ENCODE results near the gene FUNDC2. TPM values are rescaled to one million over a fixed set of nuclear protein-coding genes. Genes with fewer than 3 reads are reported as not detected.

FUNDC2 gene
- polyA plus RNA-seq, 1 donor (not counting 4 experiments of a cell fraction or from before 2014, with no cell fraction given): 98.1 TPM

DNA sequence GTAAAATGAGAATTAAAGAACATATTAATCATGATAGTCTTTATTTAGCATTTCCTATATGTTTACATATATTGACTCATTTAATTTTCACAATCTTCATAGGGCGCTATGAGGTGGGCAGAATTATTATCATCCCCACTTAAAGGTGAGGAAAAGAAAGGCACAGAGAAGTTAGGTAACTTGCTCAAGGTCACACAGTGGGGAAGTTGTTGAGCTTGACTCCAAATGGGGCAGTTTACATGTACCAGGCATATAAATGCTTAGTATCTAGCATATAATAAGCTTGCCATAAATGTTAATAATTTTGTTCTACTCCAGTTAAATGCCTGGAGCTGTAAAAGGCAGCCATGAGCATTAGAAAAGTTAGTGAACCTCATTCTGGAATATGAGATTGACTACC, 42.8 kb downstream of the FUNDC2 start:
- H3K27ac ChIP-seq (ENCODE audit: control insufficient read depth, insufficient read depth, low read length): peak overlapping the region; percentile 76
- H3K27me3 ChIP-seq (ENCODE audit: control insufficient read depth, extremely low read depth, insufficient read depth, low read length): no peaks in the 10 kb centered on the region
- peaks cover 7% of the 10 kb centered on the region for H3K4me1 ChIP-seq (ENCODE audit: control insufficient read depth, extremely low read depth, insufficient read depth, low read length)
- H3K36me3 ChIP-seq (ENCODE audit: control insufficient read depth in 2 of 2, extremely low read depth in 1 of 2, insufficient read depth in 2 of 2, low read length in 2 of 2): peaks cover 0 to 4% of the 10 kb centered on the region in 2 experiments
- TF ChIP-seq EZH2 (IDR thresholded peaks at IDR 0.05; ENCODE audit: low read length): no peak
- TF ChIP-seq, protein P1, sequence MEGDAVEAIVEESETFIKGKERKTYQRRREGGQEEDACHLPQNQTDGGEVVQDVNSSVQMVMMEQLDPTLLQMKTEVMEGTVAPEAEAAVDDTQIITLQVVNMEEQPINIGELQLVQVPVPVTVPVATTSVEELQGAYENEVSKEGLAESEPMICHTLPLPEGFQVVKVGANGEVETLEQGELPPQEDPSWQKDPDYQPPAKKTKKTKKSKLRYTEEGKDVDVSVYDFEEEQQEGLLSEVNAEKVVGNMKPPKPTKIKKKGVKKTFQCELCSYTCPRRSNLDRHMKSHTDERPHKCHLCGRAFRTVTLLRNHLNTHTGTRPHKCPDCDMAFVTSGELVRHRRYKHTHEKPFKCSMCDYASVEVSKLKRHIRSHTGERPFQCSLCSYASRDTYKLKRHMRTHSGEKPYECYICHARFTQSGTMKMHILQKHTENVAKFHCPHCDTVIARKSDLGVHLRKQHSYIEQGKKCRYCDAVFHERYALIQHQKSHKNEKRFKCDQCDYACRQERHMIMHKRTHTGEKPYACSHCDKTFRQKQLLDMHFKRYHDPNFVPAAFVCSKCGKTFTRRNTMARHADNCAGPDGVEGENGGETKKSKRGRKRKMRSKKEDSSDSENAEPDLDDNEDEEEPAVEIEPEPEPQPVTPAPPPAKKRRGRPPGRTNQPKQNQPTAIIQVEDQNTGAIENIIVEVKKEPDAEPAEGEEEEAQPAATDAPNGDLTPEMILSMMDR (optimal IDR thresholded peaks at IDR 0.05 in 1 of 3, IDR thresholded peaks at IDR 0.05 in 1 of 3, conservative IDR thresholded peaks at IDR 0.05 in 1 of 3; ENCODE audit: extremely low read depth in 1 of 3, insufficient read depth in 2 of 3, low read length in 3 of 3): no peak
- peak overlapping the region in 2 of 3 experiments; percentile 71 to 78 for H3K4me3 ChIP-seq (ENCODE audit: control insufficient read depth in 2 of 3, extremely low read depth in 1 of 3, insufficient read depth in 2 of 3, low read depth in 1 of 3, low read length in 3 of 3)
- no peaks in the 10 kb centered on the region for H3K9me1 ChIP-seq (ENCODE audit: control insufficient read depth, extremely low read depth, insufficient read depth, low read length)
- peaks cover 28% of the 10 kb centered on the region for H3K79me2 ChIP-seq (ENCODE audit: control insufficient read depth, insufficient read depth, low read length)
- no peak for FAIRE-seq
- dilution Hi-C loops (cut with MboI; ENCODE audit: extremely low pct_ligation_motif_present, low sequenced_read_pairs): no loop called here
- no peak overlapping the region for H2AFZ ChIP-seq (ENCODE audit: control insufficient read depth, low read length)
- peak overlapping the region; percentile 77 for H3K9ac ChIP-seq (ENCODE audit: control insufficient read depth, extremely low read depth, insufficient read depth, low read length)
- DNase-seq (ENCODE audit: low read depth, low spot score): no peak
- no peaks in the 10 kb centered on the region for H3K9me3 ChIP-seq (ENCODE audit: control insufficient read depth, low read depth, low read length)
- peak overlapping the region; percentile 78 for H3K4me2 ChIP-seq (ENCODE audit: control insufficient read depth, extremely low read depth, insufficient read depth, low read depth, low read length)
- H4K20me1 ChIP-seq (ENCODE audit: control insufficient read depth, extremely low read depth, insufficient read depth, low read length): peaks cover 2% of the 10 kb centered on the region

DNA sequence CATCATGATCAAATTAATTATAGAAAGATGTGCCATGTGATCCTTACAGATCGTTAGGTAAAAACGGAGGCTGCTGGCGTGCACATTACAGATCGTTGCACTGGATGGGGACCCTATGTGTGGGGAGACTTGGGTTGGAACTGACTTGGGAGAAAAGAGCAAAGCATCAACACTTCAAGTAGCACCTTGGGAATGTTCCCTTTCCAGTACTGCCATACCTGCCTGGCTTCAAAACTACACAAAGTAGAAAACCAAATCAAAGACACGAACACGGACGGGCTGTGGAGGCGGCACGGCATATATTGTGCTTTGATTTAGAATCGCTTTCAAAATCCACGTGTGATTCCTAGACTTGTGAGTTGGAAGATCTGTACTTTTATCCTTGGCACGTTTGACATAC, 43.4 kb downstream of the FUNDC2 start:
- Histone ChIP-seq H3K9me1 (ENCODE audit: control insufficient read depth, extremely low read depth, insufficient read depth, low read length) (no peaks in the 10 kb centered on the region), H3K4me1 (ENCODE audit: control insufficient read depth, extremely low read depth, insufficient read depth, low read length) (peaks cover 5% of the 10 kb centered on the region), H3K9ac (ENCODE audit: control insufficient read depth, extremely low read depth, insufficient read depth, low read length) (peak overlapping the region; percentile 77), H3K27ac (ENCODE audit: control insufficient read depth, insufficient read depth, low read length) (peak overlapping the region; percentile 76), H4K20me1 (ENCODE audit: control insufficient read depth, extremely low read depth, insufficient read depth, low read length) (no peaks in the 10 kb centered on the region), H2AFZ (ENCODE audit: control insufficient read depth, low read length) (peak overlapping the region; percentile 64), H3K36me3 (ENCODE audit: control insufficient read depth in 2 of 2, extremely low read depth in 1 of 2, insufficient read depth in 2 of 2, low read length in 2 of 2) (peaks cover 0 to 4% of the 10 kb centered on the region in 2 experiments), H3K9me3 (ENCODE audit: control insufficient read depth, low read depth, low read length) (no peaks in the 10 kb centered on the region), H3K79me2 (ENCODE audit: control insufficient read depth, insufficient read depth, low read length) (peaks cover 28% of the 10 kb centered on the region), H3K4me2 (ENCODE audit: control insufficient read depth, extremely low read depth, insufficient read depth, low read depth, low read length) (peak overlapping the region; percentile 78), H3K4me3 (ENCODE audit: control insufficient read depth in 2 of 3, extremely low read depth in 1 of 3, insufficient read depth in 2 of 3, low read depth in 1 of 3, low read length in 3 of 3) (peak overlapping the region; percentile 50 to 78 (median 71)), H3K27me3 (ENCODE audit: control insufficient read depth, extremely low read depth, insufficient read depth, low read length) (no peaks in the 10 kb centered on the region)
- dilution Hi-C loops (cut with MboI; ENCODE audit: extremely low pct_ligation_motif_present, low sequenced_read_pairs): no loop called here
- FAIRE-seq (no peak), DNase-seq (ENCODE audit: low read depth, low spot score) (no peak)
- TF ChIP-seq, protein P1 (optimal IDR thresholded peaks at IDR 0.05 in 1 of 3, IDR thresholded peaks at IDR 0.05 in 1 of 3, conservative IDR thresholded peaks at IDR 0.05 in 1 of 3; ENCODE audit: extremely low read depth in 1 of 3, insufficient read depth in 2 of 3, low read length in 3 of 3): no peak
- no peak for TF ChIP-seq EZH2 (IDR thresholded peaks at IDR 0.05; ENCODE audit: low read length)

All from keratinocyte (primary cell).